Activated CD8-positive, alpha-beta memory T cell treated with anti-CD3 and anti-CD28 coated beads, Interleukin-2, amount 50 U/mL, for 24 hours (primary cell): ENCODE results near the gene MPV17L.
"Not testable (repeated sequence)": the region's sequence is repeated elsewhere in the genome, so short reads cannot be mapped to it uniquely, and the experiment has no call there.

ENCODE experiments used
- DNase-seq: peaks from one replicate; pipeline ENCODE4 v3.0.0-alpha.2; 2020; ENCODE audit errors: extremely low read depth

The MPV17L gene

DNA sequence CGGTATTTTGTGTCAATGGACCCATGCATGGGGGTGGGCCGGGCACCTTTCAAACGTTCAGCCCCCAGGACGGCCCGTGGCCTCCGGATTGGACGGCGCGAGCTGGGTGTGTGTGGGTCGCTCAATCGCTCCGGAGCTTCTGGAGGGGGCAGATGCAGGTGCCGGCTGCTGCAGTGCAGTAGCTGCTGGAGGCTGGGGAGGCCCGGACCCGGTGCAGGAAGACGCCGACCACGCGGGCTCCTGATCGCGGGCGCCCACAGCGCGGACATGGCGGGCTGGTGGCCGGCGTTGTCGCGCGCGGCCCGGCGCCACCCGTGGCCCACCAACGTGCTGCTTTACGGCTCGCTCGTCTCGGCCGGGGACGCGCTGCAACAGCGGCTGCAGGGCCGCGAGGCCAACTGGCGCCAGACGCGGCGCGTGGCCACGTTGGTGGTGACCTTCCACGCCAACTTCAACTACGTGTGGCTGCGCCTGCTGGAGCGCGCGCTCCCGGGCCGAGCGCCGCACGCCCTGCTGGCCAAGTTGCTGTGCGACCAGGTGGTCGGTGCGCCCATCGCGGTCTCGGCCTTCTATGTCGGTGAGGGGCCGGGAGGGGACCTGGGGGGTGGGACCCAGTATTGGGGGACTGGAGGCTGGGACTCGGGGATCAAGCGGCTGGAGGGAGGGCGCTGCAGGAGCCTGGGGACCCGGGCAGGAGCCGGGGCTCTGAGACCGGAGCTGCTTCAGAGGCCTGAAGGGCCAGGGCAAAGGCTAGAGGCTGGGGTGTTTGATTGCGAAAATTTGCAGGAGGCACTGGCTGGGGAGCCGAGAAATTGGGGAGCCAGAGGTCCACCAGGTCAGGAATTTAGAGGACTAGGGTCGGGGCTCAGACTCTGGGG, at the start of gene MPV17L:
TSS of gene MPV17L (plus strand) at position 124 of the 878 bp plus-strand sequence. CDS start at position 268, 144 bp downstream.
- not testable (repeated sequence) for DNase-seq

DNA sequence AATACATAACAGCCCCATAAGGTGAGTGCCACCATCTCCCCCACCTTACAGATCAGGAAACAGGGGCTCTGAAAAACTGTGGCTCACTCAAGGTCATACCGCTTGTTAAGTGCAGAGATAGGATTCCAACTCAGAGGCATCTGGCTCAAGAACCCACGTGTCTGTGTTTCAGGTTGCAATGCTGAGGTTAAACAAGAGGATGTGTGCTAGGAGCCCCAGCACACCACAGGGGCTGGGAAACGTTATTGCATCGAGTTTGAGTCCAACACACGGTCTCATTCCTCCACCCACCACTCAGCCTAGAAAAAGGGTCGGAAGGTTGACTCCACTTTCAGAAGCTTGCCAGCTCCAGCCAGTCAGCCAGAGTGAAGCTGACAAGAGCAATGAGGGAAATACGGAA, 46.8 kb upstream of the MPV17L start:
- not testable (repeated sequence) for DNase-seq

DNA sequence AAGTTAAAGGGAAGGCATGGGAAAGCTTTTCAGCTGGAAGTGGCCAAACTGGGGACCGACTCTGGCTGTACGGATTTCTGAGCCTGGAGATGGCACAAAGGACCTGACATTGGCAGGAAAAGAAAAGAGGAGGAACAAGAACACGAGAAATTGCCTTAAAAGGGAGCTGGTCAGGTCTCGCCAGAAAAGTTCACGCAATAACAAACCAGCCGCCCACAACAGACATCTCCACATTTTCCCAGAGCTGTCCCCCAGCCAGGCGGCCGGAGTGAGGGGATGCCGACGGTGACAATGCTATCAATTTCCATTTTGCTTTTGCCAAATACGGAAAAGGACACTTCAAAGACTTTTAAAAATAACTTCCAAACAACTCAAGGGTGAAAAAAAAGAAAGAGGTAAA, 44.3 kb upstream of the MPV17L start:
- DNase-seq: not testable (repeated sequence)

DNA sequence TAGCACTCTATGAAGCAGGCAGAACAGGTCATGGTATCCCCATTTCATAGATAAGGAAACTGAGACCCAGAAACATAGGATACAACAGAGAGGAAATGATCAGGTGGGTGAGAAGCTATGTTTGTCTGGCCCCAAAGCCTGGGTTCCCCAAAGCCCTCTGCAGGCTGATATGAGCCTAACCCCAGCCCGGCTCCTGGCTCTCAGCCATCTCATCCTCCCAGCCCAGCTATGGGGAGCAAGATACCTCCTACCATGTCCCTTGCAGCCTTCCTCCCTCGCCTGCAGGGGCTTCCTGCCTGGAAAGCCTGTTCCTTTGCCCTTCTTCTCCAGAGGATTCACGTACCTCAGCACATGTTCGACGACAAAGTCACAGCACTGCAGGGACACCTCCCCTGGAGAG, 43.8 kb upstream of the MPV17L start:
- DNase-seq: not testable (repeated sequence)

DNA sequence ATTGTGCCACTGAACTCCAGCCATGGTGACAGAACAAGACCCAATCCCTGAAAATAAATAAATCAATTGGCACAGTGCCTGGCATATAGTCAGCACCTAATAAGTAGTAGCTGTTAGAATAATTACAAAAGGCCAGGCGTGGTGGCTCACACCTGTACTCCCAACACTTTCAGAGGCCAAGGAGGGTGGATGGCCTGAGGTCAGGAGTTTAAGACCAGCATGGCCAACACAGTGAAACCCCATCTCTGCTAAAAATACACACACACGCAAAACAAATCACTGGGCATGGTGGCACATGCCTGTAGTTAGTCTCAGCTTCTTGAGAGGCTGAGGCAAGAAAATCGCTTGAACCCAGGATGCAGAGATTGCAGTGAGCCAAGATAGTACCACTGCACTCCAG, 42.7 kb upstream of the MPV17L start:
- not testable (repeated sequence) for DNase-seq

DNA sequence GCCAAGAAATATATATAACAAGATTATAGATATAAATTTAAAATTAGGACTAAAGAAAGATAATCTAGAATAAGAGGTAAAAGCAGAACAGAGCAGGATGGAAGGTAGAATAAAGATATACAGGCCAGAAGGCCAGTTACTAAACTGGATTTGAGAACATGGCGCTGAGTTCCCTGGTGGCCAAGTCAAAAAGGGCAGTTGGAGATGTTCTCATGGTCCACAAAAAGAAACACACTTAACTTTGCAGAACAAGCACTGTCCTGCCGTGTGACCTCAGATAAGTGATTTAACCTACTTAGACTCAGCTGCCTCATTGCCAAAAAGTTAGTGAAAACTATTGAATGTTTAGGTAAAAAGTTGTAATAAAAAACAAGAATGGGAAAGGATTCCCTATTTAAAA, 40.7 kb upstream of the MPV17L start:
- DNase-seq: not testable (repeated sequence)

DNA sequence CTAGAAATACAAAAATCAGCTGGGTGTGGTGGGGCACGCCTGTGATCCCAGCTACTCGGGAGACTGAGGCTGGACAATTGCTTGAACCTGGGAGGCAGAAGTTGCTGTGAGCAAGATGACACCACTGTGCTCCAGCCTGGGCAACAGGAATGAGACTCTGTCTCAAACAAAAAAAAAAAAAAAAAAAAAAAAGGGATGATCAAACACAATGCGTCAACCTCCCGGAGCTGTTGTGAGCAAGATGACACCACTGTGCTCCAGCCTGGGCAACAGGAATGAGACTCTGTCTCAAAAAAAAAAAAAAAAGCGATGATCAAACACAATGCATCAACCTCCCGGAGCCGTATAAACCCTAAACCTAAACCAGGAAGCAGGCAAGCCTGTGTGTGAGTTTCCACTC, 38.1 kb upstream of the MPV17L start:
- not testable (repeated sequence) for DNase-seq

DNA sequence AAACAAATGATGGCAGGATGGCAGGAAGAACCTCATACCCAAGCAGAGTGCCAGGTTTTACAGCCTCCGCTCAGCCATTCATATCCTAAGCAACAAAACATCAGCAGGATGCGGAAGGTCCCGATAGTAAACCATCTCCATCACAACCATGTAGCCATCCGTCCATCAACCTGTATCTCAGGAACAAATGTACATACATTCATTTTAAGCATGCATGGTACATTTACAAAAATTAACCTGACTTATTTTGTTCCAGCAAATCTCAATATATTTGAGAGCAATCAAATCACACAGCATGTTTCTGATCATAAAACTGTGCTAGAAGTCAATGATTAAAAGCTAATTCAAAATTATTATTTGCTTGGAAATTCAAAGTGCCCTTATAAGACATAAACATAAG, 17.4 kb upstream of the MPV17L start, which contains the start of gene NPIPA5:
TSS of gene NPIPA5 (minus strand) at position 101 of the 400 bp plus-strand sequence. CDS start at position 101, 0 bp downstream.
- not testable (repeated sequence) for DNase-seq

DNA sequence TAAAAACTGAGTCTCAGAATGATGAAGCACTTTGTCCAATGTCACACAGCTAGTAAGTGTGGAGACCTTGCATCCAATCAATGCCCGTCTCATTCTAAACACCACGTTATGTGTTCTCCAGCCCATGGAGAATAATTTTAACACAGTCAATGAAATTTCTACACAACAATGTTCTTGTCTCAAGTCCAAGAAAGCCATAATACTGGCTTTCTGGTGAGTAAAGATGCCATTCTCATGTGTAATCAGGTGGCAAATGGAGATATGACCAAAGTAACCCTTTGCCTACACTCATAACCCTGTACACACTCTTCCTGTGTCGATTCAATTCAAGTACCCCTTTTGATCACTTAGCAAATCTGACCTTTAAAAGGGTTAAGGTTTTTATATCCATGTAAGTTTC, 12.7 kb upstream of the MPV17L start:
- DNase-seq: not testable (repeated sequence)

DNA sequence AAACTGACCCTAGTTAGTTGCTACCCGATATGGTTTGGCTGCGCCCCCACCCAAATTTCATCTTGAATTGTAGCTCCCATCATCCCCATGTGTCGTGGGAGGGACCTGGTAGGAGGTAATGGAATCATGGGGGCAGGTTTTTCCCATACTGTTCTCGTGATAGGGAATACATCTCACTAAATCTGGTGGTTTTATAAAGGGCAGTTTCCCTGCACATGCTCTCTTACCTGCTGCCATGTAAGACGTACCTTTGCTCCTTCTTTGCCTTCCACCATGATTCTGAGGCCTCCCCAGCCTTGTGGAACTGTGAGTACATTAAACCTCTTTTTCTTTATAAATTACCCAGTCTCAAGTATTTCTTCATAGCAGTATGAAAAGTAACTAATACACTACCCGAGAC, 7.5 kb upstream of the MPV17L start:
- not testable (repeated sequence) for DNase-seq

DNA sequence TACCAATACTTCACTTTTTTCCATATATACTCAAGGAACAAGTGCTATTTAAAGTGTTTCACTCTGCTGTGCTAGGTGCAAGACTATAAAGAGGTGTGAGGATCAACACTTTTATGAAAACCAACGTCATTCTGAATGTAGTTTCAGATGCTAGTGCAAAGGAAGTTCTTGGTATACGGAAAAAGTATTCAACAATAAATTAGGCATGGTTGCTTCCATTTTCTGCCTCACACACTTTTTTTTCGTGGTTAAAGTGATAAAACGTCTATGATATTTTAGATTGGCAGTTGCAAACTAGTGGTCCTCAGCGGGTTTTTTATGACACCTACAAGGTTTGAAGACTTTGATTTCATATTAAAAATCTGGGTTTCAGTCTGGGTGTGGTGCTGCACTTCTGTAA, 5.6 kb upstream of the MPV17L start:
- not testable (repeated sequence) for DNase-seq

DNA sequence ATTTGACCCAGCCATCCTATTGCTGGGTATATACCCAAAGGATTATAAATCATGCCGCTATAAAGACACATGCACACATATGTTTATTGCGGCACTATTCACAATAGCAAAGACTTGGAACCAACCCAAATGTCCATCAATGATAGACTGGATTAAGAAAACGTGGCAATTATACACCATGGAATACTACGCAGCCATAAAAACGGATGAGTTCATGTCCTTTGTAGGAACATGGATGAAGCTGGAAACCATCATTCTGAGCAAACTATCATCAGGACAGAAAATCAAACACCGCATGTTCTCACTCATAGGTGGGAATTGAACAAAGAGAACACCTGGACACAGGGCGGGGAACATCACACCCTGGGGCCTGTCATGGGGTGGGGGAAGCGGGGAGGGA, 2.5 kb upstream of the MPV17L start:
- not testable (repeated sequence) for DNase-seq

DNA sequence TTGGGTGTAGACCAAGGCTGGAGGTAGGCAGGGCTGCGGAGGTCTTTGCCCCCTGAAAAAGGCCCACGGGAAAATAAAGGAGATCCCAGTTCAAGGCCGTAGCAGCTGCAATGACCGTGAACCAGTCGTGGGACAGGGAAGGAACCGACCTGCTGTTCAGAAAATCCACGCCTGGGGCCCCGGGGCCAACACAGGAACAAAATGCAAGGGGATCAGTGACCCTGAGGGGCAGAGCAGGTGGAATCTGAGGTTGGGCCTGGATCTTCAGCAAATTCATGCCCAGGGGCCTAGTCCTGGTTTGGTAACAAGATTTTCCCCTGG, 915 bp downstream of the MPV17L start:
- not testable (repeated sequence) for DNase-seq

DNA sequence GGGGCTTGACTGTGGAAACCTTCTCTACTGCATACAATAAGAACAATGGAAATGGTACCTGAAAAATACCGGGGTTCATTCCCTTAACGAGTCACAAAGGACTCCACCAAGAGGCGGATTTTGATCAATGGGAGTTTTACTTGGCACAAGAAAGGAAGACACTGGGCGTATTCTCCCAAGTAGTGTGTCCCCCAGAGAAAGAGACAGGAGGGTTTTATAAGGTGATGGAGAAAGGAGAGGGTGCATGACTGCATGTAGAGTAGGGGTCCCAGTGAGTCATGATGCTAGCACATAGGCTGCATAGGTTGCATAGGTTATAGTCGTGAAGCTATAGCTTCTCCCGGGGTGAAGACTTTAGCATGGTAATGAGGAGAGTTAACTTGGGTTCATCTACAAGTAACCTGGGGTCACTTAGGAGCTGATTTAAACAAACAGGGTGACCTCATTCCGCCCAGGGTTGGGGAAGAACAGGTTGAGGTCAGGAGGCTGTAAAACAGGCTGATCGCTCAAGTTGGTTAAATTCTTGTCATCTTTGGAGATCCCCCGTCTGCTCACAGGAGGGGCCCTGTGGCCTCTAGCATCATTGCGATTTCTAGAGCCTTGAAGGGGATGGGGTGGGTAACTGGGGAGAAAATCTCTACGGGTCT, 1.5 kb downstream of the MPV17L start:
- no peak for DNase-seq

DNA sequence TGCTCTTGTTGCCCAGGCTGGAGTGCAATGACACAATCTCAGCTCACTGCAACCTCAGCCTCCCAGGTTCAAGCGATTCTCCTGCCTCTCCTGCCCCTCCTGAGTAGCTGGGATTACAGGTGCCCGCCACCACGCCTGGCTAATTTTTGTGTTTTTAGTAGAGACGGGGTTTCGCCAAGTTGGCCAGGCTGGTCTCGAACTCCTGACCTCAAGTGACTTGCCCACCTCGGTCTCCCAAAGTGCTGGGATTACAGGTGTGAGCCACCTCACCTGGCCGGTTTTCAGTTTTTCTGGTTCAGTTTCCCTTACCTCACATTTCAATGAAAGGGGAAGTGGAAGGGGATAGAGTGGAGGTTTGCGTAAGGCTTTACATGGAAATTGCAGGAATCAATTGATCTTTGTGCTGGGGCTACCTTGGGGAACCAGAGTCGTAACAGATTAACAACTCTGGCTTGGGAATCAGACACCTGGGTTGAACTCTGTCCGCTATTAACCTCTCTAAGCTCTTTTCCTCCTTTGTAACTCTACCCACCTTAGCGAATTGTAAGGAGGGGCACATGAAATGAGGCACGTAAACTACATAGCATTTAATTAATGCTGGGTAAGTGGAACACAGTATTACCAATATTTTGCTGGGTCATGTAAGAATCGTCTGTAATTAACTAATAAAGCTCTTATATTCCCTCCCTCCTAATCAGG, 3.2 kb downstream of the MPV17L start:
- DNase-seq: no peak

DNA sequence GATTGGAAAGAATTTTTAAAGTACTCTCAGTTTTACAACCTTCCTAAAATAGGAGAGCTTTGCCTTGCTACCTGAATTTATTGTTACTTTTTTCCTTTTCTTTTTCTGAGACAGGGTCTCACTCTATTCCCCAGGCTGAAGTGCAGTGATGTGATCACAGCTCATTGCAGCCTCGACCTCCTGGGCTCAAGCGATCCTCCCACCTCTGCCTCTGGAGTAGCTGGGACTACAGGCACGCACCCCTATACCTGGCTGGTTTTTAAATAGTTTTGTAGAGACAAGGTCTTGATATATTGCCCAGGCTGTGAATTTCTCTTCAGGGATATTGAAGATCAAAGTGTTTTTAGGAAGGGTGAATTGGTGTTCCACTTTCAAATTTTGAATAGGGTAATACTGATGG, 3.8 kb downstream of the MPV17L start:
- no peak for DNase-seq

DNA sequence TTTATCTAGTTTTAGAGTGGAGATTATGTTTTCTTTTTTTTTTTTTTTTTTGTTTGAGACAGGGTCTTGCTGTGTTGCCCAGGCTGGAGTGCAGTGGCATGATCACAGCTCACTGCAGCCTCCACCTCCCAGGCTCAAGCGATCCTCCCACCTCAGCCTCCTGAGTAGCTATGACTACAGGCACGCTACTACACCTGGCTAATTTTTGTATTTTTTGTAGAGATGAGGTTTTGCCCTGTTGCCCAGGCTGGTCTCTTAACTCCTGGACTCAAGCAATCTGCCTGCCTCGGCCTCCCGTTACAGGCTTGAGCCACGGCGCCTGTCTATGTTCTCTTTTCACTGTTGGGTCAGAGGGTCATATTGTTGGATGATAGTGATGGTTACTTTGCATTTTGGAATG, 4.8 kb downstream of the MPV17L start:
- not testable (repeated sequence) for DNase-seq

DNA sequence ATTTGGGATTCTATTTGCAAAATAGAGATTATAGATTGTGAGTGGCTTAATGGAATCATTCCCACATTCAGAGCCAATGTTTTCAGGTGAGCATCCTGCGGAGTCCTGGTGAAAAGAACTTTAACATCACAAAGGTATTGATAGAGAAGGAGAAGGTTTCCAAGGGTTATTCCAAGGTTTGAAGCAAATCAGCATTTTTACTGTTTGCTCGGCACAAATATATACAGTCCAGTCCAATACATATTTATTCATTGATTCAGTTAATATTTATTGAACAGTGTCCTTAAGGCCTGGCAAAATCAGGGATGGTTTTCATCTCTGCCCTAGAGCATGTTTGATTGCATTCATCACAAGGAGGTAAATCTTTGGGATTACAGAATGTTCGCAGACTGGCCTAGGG, 6.4 kb downstream of the MPV17L start:
- no peak for DNase-seq

DNA sequence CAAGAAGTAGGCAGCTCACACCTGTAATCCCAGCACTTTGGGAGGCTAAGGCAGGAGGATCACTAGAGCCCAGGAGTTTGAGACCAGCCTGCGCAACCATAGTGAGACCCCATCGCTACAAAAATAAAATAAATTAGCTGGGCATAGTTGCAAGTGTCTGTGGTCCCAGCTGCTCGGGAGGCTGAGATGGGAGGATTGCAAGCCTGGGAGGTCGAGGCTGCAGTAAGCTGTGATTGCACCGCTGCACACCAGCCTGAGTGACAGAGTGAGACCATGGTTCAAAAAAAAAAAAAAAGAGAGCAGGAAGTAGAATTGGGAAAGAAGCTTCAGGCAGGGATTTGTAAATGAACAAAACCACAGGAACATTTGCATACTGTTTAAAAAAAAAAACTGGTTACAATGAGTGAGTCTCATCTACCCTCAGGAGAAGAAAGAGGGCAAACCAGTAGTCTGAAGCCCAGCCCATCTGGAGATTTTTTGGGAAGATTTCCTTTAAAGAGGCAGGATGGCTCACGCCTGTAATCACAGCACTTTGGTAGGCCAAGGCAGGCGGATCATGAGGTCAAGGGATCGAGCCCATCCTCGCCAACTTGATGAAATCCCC, 7.9 kb downstream of the MPV17L start:
- no peak for DNase-seq

DNA sequence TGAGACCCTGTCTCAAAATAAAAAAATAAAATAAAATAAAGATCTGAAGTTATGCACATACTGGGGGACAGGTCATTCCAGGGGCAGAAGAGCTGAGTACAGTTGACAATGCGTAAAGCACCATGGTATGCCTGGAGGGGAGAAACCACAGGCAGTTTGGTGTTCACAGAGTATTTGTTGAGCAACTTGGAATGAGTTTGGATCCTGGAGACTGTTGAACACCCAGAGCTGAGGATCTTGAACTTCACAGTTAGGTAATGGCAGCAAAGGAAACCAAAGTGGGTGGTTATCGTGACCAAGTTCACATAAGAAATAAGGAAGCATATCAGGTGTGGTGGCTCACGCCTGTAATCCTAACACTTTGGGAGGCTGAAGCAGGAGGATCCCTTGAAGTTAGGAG, 8.5 kb downstream of the MPV17L start:
- not testable (repeated sequence) for DNase-seq

DNA sequence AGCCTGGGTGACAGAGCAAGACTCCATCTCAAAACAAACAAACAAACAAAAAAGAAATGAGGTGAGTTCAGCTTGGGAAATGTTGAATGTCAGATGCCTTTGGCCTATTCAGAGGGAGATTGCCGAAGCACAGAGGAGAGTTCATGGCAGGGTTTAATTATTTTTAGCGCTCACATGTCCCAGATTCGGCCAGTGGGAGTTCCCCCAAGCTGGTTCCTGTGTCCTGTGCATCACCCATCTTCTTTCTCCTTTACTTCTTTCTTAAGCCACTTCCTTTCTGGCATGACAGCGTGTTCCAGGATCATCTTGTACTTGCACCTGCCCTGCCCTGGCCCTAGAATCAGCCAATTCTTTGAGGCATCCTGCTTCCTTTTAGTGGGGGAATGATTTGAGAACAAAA, 9.2 kb downstream of the MPV17L start:
- no peak for DNase-seq

DNA sequence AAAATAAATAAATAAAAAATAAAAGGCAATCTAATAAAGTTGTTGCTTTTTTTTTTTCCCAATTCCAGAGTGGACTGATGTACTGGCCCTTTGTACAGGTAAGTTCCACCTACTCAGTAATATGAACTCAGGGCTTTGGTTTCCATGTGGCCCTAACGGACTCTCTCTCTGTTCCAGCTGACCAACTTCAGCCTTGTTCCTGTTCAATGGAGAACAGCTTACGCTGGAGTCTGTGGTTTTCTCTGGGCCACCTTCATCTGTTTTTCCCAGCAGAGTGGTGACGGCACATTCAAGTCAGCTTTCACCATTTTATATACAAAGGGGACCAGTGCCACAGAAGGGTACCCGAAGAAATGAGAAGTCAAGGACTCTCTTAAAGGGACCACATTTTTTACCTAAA, 12.2 kb downstream of the MPV17L start:
- not testable (repeated sequence) for DNase-seq
